Stimulated activated CD8-positive, alpha-beta memory T cell treated with anti-CD3 and anti-CD28 coated beads, Interleukin-4, amount 100 ng/mL, for 24 hours (primary cell): ENCODE measurements around the gene TMEM134.
A peak's percentile ranks its signal among the peaks of the same experiment; 100 is the strongest.

Source experiments
- DNase-seq: peaks from one replicate; pipeline ENCODE4 v3.0.0-alpha.2; 2020; ENCODE audit warnings: low read depth

The TMEM134 gene

DNA sequence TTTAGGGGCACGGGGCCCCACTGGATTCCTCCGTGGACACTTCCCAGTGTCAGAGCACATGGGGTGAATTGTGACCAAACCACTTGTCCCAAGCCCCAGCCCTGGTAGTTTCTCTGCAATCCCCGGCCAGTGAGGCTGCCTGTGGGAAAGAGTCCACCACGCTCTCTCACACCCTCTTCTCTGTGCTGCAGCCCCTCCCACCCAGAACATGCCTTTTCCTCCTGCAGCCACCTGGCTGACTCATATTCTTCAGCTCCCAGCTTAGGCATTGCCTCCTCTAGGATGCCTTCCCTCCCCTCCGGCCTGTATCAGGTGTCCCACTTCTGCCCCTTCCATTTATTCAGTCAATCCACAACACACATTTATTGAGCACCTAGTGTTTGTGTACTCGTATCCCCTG is 46.2 kb downstream of the TMEM134 start:
- DNase-seq = no peak

- no peak for DNase-seq
Observed at GRCh38 chr11:67421430-67422031, 47.5 kb downstream of the TMEM134 start.

DNA sequence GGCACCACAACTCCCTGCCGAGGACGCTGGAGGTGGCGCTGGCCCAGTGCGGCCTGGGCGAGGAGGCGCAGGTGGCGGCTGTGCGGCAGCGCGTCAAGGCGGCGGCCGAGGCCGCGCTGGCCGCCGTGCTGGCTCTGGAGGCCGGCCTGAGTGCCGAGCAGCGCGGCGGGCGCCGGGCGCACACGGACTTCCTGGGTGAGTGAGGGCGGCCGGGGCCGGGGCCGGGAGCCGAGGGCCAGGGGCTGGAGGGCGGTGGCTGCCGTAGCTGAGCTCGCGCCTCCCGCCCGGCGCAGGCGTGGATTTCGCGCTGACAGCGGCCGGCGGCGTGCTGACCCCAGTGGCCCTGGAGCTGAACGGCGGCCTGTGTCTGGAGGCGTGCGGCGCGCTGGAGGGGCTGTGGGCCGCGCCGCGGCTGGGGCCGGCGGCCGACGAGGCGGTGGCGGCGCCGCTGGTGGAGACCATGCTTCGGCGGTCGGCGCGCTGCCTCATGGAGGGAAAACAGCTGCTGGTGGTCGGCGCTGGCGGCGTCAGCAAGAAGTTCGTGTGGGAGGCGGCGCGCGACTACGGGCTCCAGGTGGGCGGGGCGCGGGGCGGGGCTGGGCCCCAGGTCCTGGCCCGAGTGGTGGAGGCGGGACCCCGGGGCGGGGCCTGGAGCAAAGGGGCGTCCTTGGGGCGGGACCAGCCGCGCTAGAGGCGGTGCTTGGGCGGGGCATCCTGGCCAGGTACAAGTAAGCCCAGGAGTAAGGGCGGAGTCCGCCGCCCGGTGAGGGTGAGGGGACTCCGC is 48.2 kb downstream of the TMEM134 start:
- DNase-seq = peak; percentile 97

DNA sequence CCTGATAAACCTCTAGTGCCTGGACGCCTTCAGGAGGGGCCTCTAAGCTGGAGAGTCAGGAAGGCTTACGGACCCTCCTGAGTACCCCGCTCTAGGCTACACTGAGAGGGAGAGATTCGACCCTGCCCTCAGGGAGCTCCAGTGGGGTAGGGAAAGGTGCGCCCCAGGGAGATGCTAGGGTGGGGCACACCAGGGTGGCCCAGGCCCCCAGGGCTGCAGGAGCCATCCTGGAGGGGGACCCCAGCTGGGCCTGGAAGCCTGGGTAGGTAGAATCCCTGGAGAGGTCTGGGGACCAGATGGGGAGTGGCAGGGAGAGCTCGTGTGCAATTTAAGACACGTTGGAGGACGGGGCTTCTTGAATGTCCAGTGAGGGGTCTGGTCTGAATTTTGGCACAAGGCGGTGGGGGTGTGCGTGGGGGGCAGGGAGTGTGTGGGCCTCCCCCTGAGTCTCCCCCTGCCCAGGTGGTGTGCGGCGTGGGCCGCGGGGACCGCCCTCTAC is 48.9 kb downstream of the TMEM134 start:
- DNase-seq = no peak

DNA sequence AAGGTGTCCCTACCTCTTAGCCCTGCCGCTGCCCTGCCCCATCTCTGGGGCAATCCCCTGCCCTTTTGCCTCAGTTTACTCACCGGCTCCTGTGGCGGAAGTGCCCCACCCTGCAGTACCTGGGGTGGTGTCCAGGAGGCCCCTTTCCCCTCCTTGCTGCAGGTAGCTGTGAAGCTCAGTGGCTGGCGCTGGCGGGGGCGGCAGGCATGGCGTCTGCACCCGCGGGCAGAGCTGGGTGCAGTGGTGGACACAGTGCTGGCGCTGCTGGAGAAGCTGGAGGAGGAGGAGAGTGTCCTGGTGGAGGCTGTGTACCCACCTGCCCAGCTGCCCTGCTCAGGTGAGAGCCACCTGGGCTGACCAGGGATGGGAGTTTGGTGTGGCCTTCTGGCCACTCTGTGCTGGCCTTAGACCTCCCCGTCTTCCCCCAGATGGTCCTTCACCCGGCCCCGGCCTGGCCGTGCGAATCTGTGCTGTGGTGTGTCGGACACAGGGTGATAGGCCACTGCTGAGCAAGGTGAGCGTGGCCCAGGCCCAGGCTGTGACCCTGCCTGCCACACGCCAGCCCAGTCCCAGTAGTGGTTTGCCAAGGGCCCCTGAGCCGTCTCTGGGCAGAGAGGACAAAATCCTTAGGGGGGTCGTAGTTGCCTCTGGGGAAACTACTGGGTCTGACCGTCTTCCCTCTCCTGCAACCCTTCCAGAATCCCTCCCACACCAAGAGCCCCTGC is 49.6 kb downstream of the TMEM134 start:
- DNase-seq = no peak

GRCh38 chr11:67418476-67419281 is 50.4 kb downstream of the TMEM134 start:
- no peak for DNase-seq

GRCh38 chr11:67417425-67417824 is 51.6 kb downstream of the TMEM134 start:
- no peak for DNase-seq

GRCh38 chr11:67416416-67417335 is 52.4 kb downstream of the TMEM134 start:
- no peak for DNase-seq

GRCh38 chr11:67415501-67416304 is 53.3 kb downstream of the TMEM134 start, which contains the start of gene CARNS1:
Gene CARNS1, plus strand, starts transcription at chr11:67415678. Its CDS starts 522 bp downstream, at chr11:67416200.
- no peak for DNase-seq

- no peak for DNase-seq
Observed at GRCh38 chr11:67413266-67413849, 55.7 kb downstream of the TMEM134 start.

DNA sequence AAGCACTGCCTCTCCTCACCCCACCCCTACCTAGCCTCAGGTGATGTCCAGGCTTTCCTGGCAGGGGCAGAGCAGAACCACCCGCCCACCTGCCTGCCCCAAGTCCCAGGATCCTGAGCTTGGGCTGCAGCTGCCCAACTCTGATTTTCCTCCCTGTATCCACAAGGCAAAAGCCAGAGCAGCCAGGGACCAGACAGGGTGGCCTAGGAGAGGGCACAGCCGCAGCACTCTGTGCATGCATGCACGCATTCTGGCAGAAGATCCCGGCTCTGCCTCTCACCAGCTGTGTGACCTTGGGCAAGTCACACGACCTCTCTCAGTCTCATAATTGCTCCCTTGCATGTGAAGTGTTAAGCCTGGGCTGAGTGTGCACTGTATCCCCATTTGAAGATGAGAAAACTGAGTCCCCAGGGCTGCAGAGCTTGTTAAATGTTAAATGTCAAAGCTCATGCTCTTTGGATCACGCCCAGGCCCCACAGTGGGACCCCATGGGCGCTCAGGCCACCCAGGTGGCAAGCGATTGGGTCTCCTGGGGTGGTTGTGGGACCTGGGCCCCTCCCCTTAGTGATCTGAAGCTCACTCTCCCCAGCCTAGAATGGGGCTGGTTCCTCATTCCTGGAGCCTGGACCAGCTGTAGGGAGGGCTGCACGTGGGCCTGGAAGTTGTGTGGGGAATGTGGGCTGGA is 56.4 kb downstream of the TMEM134 start:
- DNase-seq = no peak

- DNase-seq = no peak
Observed at GRCh38 chr11:67411785-67412152, 57.3 kb downstream of the TMEM134 start.
